LNCaP clone FGC (cell line): ENCODE data around the gene MEGF10.

Experiments used
- DNase-seq: peaks from one replicate; pipeline ENCODE4 v3.0.0-alpha.2; 2011; ENCODE audit warnings: low read depth
- H3K4me3 ChIP-seq: 2 replicates; pipeline ENCODE4 v1.5.1; 2011; ENCODE audit warnings: mild to moderate bottlenecking, low read depth, low read length, control low read depth
- CTCF ChIP-seq: IDR thresholded peaks from 2 replicates; pipeline ENCODE4 v1.5.1; 2012; ENCODE audit warnings: mild to moderate bottlenecking; ENCODE audit not compliant: control insufficient read depth, insufficient read depth; ENCODE audit errors: extremely low read depth

The MEGF10 gene

DNA sequence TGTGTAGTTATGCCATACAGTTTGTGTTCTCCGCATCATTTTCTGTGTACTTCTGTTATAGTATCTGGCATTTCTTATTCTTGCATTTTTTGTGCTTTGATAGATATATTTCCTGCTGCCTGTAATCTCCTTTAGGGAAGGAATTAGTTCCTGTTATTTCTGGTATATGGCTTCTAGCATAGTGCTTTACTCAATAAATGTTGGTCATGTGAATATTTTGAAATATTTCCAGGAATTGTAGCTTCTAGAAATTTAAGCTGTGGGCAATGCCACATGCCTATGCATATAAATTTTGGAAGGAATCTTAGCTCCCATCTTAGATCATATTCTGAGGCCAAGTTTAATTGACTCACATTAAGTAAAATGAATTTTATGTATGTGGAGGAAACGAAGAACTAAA is 215.3 kb downstream of the MEGF10 start:
- DNase-seq, result no peak
- H3K4me3 ChIP-seq, result no peak overlapping the region

GRCh38 chr5:127506616-127507015 is 216.0 kb downstream of the MEGF10 start:
- no peak overlapping the region for H3K4me3 ChIP-seq
- TF ChIP-seq CTCF, result no peak
- no peak for DNase-seq

More for the DNA sequence above, 215.3 kb downstream of the MEGF10 start:
- no peak for TF ChIP-seq CTCF

GRCh38 chr5:127508644-127509373 is 218.2 kb downstream of the MEGF10 start:
- DNase-seq, result no peak
- TF ChIP-seq CTCF, result no peak

More at GRCh38 chr5:127508644-127509373, 218.2 kb downstream of the MEGF10 start:
- H3K4me3 ChIP-seq, result no peak overlapping the region
